ENCODE results near the gene PAAF1.

PAAF1 gene

GRCh38 chr11:73883856-73884255 lies 7.1 kb downstream of the PAAF1 start:
- TF ChIP-seq CTCF (conservative IDR thresholded peaks at IDR 0.05; ENCODE audit: low read depth, low read length), result no peak
- DNase-seq (ENCODE audit: low read depth), result no peak
- H3K4me3 ChIP-seq (ENCODE audit: low read length), result no peak overlapping the region

- TF ChIP-seq CTCF (conservative IDR thresholded peaks at IDR 0.05; ENCODE audit: low read depth, low read length), result no peak
- H3K4me3 ChIP-seq (ENCODE audit: low read length), result no peak overlapping the region
- DNase-seq (ENCODE audit: low read depth), result no peak
These were observed 11.4 kb downstream of the PAAF1 start for GRCh38 chr11:73888244-73888643.

DNA sequence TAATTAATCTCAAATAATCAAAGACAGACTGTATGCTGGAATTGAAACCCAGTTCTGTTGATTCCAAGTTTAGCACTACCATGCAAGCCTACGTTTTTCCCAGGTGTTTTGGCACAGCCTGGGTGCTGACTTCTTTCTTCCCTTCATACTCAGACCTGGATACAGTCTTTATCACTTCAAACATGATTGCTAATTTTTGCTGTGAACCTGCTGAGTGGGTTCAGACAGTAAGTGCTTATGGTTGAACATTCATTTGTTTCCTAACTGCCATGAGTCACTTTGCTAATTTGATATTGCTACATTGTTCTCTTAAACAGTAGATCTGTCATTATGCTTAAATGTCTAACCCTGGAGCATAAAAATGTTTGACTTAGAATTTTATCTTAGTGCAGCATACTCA lies 12.2 kb downstream of the PAAF1 start:
- H3K4me3 ChIP-seq (ENCODE audit: low read length), result no peak overlapping the region
- TF ChIP-seq CTCF (conservative IDR thresholded peaks at IDR 0.05; ENCODE audit: low read depth, low read length), result no peak
- no peak for DNase-seq (ENCODE audit: low read depth)

GRCh38 chr11:73889536-73889935 lies 12.7 kb downstream of the PAAF1 start:
- TF ChIP-seq CTCF (conservative IDR thresholded peaks at IDR 0.05; ENCODE audit: low read depth, low read length), result no peak
- no peak for DNase-seq (ENCODE audit: low read depth)
- H3K4me3 ChIP-seq (ENCODE audit: low read length), result no peak overlapping the region

- no peak for DNase-seq (ENCODE audit: low read depth)
- H3K4me3 ChIP-seq (ENCODE audit: low read length), result no peak overlapping the region
- TF ChIP-seq CTCF (conservative IDR thresholded peaks at IDR 0.05; ENCODE audit: low read depth, low read length), result no peak
These were observed 16.2 kb downstream of the PAAF1 start for GRCh38 chr11:73893041-73893440.

DNA sequence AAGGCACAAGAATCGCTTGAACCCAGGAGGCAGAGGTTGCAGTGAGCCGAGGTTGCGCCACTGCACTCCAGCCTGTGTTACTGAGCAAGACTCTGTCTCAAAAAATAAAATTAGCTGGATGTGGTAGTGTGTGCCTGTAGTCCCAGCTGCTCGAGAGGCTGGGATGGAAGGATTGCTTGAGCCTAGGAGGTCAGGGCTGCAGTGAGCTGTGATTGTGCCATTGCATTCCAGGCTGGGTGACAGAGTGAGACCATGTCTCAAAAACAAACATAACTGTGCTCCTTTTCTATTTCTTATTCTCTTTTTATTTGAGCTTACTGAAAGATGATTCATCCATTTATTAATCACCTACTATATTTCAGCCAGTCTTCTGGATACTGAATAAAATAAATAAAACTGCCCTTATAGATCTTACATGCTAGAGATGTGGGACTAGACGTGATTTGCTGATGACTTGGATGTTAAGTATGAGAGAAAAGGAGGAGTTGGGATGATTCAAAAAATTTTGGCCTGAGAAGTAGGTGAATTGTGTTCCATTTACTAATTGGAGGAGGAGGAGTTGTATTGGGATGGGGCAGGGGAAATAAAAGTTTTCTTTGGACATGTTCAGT lies 18.0 kb downstream of the PAAF1 start:
- no peak overlapping the region for H3K4me3 ChIP-seq (ENCODE audit: low read length)
- TF ChIP-seq CTCF (conservative IDR thresholded peaks at IDR 0.05; ENCODE audit: low read depth, low read length), result no peak
- DNase-seq (ENCODE audit: low read depth), result no peak

- no peak for DNase-seq (ENCODE audit: low read depth)
- H3K4me3 ChIP-seq (ENCODE audit: low read length), result no peak overlapping the region
- no peak for TF ChIP-seq CTCF (conservative IDR thresholded peaks at IDR 0.05; ENCODE audit: low read depth, low read length)
These were observed 25.5 kb downstream of the PAAF1 start for GRCh38 chr11:73902303-73902702.
